Smooth muscle cell of the brain vasculature (primary cell): ENCODE results near the gene BNIP3.
"Not testable (repeated sequence)": the region's sequence is repeated elsewhere in the genome, so short reads cannot be mapped to it uniquely, and the experiment has no call there.

Experiments
- DNase-seq: peaks from one replicate; pipeline ENCODE4 v3.0.0-alpha.2; 2012; ENCODE audit warnings: low read depth, low spot score

The BNIP3 gene

GRCh38 chr10:132001238-132001972 is 19.7 kb upstream of the BNIP3 start:
- DNase-seq = no peak

- DNase-seq = no peak
These were observed 17.3 kb upstream of the BNIP3 start for GRCh38 chr10:131998845-131999681.

GRCh38 chr10:131998050-131998844 is 16.5 kb upstream of the BNIP3 start:
- no peak for DNase-seq

GRCh38 chr10:131997366-131998049 is 15.8 kb upstream of the BNIP3 start:
- peak; percentile 41 for DNase-seq

GRCh38 chr10:131996466-131997365 is 15.0 kb upstream of the BNIP3 start:
- DNase-seq = no peak

GRCh38 chr10:131994435-131994834 is 12.7 kb upstream of the BNIP3 start:
- no peak for DNase-seq

- no peak for DNase-seq
These were observed 11.6 kb upstream of the BNIP3 start for GRCh38 chr10:131993275-131993674.

GRCh38 chr10:131991726-131992125 is 10.0 kb upstream of the BNIP3 start:
- DNase-seq = no peak

GRCh38 chr10:131987786-131988185 is 6.1 kb upstream of the BNIP3 start:
- DNase-seq = not testable (repeated sequence)

GRCh38 chr10:131987301-131987700 is 5.6 kb upstream of the BNIP3 start:
- not testable (repeated sequence) for DNase-seq

GRCh38 chr10:131986851-131987250 is 5.1 kb upstream of the BNIP3 start:
- DNase-seq = not testable (repeated sequence)

GRCh38 chr10:131983780-131984179 is 2.1 kb upstream of the BNIP3 start:
- DNase-seq = peak; percentile 26

- no peak for DNase-seq
These were observed 1.1 kb upstream of the BNIP3 start for GRCh38 chr10:131982796-131983195.

GRCh38 chr10:131982185-131982756 is 548 bp upstream of the BNIP3 start:
- no peak for DNase-seq

- no peak for DNase-seq
These were observed 828 bp downstream of the BNIP3 start for GRCh38 chr10:131980761-131981428.

GRCh38 chr10:131980321-131980720 is 1.4 kb downstream of the BNIP3 start:
- no peak for DNase-seq

GRCh38 chr10:131979821-131980270 is 1.9 kb downstream of the BNIP3 start:
- no peak for DNase-seq

GRCh38 chr10:131979336-131979735 is 2.4 kb downstream of the BNIP3 start:
- no peak for DNase-seq

GRCh38 chr10:131978851-131979250 is 2.9 kb downstream of the BNIP3 start:
- DNase-seq = no peak
